ENCODE measurements around the gene MAN1A1.

Gene MAN1A1

DNA sequence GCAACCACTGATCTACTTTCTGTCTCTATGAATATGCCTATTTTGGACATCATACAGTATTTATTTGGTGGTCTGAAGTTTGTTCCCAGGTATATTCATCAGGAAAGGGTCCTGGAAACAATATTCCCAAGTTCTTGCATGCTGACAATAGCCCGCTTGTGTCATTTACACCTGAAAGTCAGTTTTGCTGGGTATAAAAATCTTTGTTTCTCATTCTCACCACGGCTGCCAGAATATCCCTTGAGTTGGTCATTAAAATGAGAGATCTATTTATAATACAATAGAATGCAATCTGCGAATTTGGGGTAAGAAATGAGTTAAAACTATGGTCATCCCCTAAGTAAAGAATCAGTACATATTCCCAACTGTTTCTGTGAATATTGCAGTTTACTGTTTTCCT lies 79.0 kb downstream of the MAN1A1 start:
- DNase-seq (ENCODE audit: low read depth in 2 of 2), result no peak

DNA sequence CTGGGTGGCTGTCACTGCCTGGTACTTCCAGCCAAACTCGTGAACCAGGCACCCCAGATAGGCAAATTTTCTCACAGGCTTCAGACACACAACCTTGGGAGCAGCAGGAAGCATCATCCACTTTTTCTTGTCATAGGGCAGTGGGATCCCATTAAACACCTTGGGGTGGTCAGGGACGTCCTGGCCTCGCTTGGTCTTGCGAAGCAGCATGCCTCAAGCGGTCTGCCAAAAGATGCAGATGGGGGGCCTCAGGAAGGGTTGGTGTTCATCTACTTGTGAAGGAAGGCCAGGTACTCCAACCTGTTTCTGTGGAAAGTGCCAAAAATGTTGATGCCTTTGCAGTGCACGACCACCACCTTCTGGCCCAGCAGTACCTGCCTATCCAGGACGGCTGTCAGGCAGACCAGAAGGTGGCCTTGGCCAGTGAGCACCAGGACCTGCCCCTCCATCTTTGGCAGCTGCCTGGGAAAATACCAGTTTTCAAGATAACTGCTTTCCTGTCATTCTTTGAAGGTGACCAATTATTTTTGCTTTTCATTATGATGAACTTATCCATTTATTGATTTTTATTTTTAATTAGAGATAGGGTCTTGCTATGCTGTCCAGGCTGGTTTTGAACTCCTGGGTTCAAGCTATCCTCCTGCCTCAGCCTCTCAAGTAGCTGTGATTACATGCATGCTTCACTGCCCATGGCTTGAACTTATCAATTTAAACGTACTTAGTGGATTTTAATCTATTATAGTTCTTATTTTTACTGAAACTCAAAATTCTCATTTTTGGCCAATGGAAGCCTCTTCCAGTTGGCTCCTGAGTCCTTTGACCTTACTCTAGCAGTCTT lies 80.1 kb downstream of the MAN1A1 start:
- no peak for DNase-seq (ENCODE audit: low read depth in 2 of 2)

DNA sequence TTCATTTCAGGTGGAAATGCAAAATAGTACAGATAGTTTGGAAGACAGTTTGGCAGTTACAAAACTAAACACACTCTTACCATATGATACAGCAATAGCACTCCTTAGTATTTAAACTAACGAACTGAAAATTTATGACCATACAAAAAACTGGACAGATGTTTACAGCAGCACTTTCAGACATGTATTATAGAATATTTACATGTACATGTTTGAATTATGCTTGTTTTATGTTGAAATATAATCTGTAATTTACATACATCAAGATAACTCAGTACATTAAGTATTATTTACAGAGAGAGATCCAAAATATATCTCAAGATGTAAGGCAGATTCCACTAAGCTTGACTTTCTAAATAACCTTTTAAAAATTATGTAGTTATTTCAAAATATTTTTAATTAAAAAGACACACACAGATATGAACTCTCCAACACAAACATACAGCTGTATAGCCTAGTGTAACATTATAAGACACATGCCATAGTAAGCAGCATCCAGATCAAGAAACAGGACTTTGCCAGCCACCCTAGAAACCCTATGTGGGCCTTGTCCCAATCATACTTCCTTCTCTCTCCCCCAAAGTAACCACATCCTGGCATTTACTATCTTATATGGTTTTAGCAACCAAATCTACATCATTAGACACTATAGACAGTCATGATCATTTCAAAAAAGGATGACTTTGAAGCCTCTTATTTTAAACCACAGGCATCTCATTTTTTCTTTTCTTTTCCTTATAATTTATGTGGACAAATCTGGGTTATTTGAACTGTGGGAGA lies 82.2 kb downstream of the MAN1A1 start:
- no peak for DNase-seq (ENCODE audit: low read depth in 2 of 2)

DNA sequence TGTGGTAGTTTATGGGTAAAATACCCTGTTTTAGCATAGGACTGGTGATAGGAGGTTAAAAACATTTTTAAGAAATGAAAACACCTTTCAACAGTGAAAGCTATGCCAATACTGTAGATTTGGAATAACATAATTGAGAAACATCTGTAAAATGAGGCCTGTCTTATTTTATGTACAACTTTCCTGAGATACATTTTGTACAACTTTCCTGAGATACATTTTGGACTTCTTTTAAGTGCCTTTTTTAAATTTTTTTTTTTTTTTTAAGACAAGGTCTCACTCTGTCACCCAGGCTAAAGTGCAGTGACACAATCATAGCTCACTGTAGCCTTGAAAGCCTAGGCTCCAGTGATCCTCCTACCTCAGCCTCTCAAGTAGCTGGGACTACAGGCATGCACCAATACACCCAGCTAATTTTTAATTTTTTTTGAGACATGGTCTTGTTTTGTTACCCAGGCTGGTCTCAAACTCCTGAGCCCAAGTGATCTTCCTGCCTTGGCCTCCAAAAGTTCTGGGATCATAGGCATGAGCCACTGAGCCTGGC lies 84.6 kb downstream of the MAN1A1 start:
- no peak for DNase-seq (ENCODE audit: low read depth in 2 of 2)

DNA sequence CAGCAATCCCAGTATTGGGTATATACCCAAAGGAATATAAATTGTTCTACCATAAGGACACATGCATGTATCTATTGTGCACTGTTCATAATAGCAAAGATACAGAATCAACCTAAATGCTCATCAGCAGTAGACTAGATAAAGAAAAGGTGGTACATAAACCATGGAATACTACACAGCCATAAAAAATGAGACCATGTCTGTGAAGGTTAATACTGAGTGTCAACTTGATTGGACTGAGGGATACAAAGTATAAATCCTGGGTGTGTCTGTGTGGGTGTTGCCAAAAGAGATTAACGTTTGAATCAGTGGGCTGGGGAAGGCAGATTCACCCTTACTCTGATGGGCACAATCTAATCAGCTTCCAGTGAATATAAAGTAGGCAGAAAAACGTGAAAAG lies 86.9 kb downstream of the MAN1A1 start:
- no peak for DNase-seq (ENCODE audit: low read depth in 2 of 2)

DNA sequence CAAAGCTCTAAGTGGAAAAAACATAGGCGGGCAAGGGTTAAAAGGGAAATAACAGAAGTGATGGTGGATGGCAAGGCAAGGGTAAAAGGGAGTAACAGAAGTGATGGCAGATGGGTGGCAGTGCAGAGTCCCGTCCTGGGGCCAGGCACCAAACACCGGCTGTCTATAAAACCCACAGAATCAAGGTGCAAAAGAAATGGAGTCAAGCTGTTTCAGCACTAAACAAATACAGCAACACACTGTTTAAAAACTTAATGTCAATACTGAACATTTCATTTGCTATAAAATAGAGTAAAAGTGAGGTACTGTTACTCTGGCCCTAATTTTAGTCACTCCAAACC lies 87.6 kb downstream of the MAN1A1 start:
- DNase-seq (ENCODE audit: low read depth in 2 of 2), result no peak

DNA sequence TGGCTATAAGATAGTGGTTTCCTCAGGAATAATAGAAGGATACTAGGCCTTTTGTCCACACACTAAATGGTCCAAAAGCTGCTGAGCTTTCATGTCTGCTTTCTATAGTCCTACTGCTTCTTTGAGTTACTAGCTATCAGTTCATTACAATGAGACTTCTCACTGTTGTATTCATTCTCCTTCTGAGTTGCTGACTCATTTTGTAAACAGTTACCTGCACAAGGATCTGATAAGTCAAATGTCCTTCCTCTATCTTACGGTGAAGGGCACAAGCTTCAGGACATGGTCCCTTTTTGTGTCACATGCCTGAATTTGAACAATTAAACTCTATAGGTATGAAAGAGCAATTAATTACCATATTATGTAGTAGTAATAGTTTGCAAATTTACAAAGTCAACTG lies 90.5 kb downstream of the MAN1A1 start:
- no peak for DNase-seq (ENCODE audit: low read depth in 2 of 2)

DNA sequence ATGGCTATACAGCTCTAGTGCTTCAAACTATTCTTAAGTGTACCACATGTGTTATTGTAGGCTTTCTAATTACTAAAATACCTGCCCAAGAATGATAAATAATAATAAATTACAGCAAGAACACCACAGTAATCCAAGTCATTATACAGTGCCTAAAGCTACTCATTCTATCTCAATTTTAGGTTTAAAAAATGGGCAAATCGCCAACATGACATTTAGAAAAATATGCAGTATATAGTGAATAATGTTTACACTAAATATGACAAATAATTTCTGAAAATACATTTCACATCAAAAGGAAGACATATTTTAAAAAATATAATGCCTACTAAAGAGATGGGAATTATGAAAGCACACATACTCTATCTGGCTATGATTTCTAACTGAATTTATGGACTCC lies 91.8 kb downstream of the MAN1A1 start:
- no peak for DNase-seq (ENCODE audit: low read depth in 2 of 2)

DNA sequence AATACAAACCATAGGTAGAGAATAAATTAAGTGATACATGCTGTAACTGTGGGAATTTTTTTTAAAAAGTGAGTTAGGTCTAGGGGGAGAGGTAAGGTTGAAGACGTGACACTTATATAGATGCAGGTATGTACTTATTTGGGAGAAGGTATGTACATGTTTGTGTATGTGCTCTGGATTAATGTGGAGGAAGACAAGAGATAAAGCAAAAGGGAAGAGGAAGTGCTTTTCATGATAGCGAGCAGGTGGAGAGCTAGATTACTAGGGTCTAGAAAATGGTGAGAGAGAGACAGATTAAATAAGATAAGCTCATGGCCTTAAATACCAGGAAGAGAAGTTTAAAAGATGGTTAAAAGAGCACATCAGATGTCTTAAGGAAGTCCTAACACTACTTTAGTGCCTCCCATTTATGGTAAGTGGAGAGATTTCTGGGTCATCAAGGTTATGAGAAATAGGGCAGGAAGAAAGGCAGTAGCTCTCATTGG lies 92.5 kb downstream of the MAN1A1 start:
- no peak for DNase-seq (ENCODE audit: low read depth in 2 of 2)

DNA sequence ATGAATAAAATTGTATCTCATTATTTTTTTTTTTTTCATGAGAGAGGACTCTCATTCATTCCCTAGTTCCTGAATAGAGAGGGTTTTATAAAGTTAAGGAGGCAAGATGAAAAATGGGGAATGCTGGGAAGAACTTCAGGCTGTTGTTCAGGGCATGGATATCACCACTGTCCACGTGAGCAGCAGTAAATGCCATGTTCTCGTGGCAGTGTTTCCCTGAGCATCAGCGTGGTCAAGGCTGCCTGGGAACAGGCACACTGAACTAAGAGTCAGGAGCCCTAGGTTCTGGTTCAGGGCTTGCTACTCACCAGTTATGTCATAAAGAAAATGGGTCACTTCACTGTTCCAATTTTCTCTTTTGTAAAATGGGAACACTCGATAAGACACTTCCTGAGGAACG lies 93.2 kb downstream of the MAN1A1 start:
- no peak for DNase-seq (ENCODE audit: low read depth in 2 of 2)

DNA sequence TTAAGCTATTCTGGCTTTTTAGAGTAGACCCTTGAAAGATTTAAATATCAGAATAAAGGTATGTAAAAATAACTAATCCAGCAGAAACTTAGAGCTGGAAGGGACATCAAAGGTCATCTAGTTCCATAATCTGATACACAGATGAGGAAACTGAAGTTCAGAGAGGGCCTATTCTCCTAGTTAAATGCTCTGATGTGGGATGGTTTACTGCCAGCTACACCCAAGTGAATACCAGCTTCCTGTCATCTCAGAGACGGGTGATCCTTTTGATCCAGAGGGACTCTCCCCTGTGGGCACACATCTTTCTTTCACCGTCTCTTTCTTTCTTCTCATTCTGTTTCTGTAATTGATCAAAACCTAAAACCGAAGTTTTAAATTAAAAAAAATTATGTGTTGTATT lies 94.1 kb downstream of the MAN1A1 start:
- DNase-seq (ENCODE audit: low read depth in 2 of 2), result no peak

DNA sequence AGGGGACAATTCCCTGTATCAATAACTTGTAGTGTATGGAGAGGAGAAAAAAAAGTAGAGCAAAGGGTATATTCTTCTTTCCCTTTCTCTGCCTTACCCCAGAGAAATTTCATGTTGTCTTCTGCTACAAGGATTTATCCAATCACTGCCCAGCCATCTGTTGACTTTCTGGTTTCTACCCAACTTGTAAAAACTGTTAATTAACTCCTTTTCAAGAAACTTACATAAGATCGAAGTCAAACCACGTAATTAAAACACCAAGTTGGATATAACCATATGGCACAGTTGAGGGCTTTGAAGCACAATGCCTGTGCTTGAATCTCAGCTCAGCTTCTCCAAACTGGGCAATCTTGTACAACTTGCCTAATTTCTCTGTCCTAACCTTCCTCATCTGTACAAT lies 99.5 kb downstream of the MAN1A1 start:
- DNase-seq (ENCODE audit: low read depth in 2 of 2), result no peak

DNA sequence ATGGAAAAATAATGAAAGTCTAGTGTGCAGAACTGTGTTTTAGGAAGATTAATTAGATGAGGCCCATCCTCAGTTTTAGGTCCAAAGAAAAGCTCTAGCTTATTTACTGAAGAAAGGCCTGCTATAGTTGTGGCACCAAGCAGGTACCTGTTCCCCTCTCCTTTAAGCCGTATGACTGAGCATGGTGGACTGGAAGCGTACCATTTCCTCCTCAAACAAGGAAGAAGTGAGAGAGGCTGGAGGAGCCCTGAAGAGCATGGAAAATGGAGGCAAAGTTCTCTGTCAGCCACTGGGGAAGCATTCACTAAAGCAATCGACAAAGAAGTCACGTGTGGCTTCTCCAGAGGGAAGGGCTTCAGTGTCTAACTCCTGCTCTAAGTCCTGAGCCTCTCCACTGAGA lies 100.2 kb downstream of the MAN1A1 start:
- DNase-seq (ENCODE audit: low read depth in 2 of 2), result no peak

DNA sequence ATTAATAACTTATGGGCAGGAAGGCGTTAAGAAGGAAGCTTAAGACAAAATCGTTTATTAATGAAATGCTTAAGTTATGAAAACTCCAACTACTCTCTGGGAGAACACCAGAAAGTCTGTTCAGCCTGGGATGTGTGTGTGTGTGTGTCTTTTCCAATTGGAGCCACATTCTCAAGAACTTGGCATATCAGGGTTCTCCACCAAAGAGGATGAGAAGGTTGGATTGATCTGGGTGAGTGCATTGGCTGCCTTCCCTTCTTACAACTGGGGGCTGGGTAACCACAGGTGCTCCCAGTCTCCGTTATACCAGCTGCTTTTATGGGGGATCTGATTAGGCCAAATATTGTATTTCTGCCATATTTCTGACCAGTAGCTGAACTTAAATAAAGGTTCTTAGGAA lies 102.1 kb downstream of the MAN1A1 start:
- DNase-seq (ENCODE audit: low read depth in 2 of 2), result no peak

DNA sequence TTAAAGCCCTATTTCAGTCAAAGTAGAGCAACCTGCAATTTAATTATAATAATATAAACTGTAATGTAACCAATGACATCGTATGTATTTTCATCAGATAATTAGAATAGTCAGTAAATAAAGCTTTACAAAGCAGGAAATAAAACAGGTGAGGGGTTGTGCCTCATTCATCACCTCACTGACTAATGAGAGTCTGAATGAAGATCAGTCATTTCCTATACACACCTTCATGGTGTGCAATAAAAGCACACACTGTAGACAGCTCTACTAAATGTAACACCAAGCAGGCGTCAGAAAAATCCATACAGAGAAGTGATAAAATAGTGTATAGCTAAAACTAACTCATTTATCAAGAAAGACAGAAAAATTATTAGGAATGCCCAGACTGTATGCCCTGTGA lies 105.9 kb downstream of the MAN1A1 start:
- no peak for DNase-seq (ENCODE audit: low read depth in 2 of 2)

DNA sequence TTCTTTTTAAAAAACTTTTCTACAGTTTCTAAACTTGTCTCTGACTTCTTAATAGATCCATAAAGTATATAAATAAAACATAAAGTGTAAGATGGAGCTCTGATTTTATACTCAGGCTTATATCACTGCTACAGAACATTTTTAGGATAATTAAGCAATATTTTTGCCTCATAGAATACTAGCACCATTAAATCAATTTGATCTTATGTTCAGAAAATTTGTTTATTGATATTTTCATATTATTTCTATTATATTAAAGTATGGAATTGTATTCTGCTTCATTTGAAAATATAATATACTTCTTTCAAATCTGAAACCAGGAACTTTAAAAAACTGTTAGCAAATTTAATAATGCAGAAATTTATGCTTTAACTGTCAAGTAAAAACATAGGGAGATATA lies 106.5 kb downstream of the MAN1A1 start:
- DNase-seq (ENCODE audit: low read depth in 2 of 2), result no peak

DNA sequence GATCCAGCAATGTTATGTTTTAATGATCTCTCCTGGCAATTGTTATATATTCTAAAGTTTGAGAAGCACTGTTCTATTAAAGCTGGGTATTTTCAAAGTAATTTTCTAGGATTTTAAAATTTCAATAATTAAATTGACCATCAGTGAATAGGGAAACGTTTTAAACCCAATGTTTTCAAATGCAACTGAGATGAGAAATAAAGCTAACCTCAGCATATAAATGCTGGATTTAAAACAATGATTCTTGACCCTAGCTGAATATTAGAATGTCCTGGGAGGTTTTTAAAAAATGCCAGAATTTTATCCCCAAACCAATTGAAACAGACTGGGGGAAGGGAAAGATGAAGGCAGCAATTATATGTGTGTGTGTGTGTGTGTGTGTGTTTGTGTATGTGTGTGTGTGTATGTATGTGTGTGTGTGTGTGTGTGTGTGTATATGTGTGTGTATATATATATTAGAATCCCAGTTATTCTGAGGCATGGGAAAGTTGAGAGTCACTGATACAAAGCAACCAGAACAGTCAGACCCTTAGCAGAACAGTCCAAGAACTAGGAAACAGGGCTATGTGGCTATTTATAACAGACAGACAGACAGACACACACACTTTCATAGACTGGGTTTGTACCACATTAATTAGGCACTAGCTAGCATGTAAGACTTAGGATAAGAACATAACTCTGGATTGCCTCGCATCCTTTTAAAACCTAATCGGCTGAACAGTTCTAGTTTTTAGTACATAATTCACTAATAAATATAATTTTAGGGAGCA lies 107.8 kb downstream of the MAN1A1 start:
- no peak for DNase-seq (ENCODE audit: low read depth in 2 of 2)

DNA sequence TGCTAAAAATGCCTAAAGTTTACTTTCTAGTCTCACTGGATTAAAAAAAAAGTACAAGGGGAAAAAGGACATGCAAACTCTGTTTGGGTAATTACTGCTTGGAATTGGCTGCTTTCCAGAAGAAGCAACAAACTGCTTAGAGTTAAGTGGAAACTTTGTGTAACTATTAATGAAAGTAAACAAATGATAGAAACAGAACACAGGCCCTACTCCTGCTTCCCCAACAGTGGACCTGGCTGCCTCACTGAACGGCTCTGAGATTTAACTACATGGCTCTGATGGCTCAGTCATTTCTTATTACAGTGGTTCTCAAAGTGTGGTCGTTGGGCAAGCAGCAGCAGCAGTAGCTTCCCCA lies 108.5 kb downstream of the MAN1A1 start:
- DNase-seq (ENCODE audit: low read depth in 2 of 2), result no peak

DNA sequence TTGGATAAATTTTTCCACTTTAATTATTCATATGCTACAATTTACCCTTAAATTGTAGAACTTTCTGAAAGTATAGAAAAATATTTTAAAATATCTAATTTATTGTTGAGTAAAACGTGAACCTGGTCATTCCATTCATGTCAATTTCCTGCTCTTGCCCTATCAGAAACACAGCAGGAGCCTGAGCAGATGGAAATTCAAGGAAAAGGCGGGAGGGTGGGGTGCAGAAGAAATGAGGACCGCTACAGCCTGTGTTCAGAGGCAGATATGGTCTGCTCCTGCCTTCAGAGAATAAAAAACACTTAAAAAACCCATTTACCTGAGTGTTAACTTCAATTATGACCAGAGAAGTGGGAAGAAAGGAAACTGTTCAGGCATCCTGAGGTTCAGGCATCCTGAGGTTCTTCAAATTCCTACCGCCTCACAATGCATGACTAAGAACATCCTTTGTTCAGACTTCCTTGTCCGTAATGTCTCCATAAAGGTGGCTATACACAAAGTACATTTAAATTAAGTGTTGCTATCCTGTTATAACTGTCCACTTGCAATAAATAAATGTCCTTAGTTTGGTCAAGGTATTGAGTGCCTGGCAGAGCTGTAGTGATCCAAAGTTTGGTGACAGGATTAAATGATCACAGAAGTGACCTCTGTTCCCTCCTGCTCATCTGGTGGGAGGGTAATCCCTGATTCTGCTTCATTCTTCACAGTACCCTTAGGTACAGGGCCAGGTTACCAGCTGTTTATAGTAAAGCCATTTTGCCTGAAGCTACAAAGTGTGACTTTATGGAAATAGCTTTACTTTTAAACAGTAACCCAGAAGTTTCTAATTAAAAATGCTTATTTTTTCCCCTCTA lies 109.1 kb downstream of the MAN1A1 start:
- no peak for DNase-seq (ENCODE audit: low read depth in 2 of 2)

DNA sequence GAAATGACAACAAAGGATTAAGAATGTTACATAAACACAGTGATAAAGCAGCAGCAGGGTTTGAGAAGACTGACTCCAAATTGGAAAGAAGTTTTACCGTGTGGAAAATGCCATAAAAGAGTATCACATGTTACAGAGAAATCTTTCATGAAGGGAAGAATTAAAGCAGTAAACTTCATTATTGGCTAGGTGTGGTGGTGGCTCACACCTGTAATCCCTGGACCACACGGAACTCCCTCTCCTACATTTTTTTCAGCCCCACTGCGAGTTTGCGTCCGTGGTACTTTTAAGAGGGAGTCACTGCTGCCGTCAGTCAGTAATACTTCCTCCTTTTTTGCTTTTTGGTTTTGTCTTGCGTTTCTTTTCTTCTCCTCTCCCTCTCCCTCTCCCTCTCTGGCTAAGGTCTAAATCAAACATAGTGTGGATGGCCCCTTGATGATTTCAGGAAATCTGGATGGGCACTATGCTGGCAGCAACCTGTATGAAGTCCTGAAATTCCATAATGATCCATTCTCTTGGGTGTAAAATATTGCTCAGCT lies 112.3 kb downstream of the MAN1A1 start:
- DNase-seq (ENCODE audit: low read depth in 2 of 2), result no peak

DNA sequence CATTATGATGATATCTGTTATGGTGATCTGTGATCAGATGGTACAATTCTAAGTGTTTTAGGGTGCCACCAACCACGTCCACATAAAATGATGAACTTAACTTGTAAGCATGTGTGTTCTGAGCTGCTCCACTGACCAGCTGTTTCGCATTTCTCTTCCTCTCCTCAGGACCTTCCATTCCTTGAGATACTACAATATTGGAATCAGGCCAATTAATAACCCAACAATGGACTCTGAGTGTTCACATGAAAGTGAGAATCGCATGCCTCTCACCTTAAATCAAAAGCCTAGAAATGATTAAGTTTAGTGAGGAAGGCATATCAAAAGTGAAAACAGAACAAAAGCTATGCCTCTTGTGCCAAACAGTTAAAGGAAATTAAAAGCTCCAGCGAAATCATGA lies 114.6 kb downstream of the MAN1A1 start:
- no peak for DNase-seq (ENCODE audit: low read depth in 2 of 2)
